Gastrocnemius medialis (tissue), 4 donors: ENCODE measurements around the gene PTPRT.

Experiments
- CTCF ChIP-seq, 5 experiments: fragments of 450-650 bp in 3 of 5; fragments of 200-600 bp in 2 of 5; sonication (generic) in 2 of 5; IDR thresholded peaks in 4 of 5; conservative IDR thresholded peaks in 1 of 5; 1 replicate in 4 of 5; 2 replicates in 1 of 5; pipeline ENCODE4 v1.5.1; 2016 to 2019; ENCODE audit warnings: antibody characterized with exemption in 5 of 5, mild to moderate bottlenecking in 3 of 5, moderate library complexity in 3 of 5
- POLR2A ChIP-seq, 2 donors: fragments of 450-650 bp; IDR thresholded peaks; one replicate each; pipeline ENCODE4 v1.6.1; 2017; ENCODE audit warnings: antibody characterized with exemption in 2 of 2, mild to moderate bottlenecking in 2 of 2, moderate library complexity in 2 of 2

DNA sequence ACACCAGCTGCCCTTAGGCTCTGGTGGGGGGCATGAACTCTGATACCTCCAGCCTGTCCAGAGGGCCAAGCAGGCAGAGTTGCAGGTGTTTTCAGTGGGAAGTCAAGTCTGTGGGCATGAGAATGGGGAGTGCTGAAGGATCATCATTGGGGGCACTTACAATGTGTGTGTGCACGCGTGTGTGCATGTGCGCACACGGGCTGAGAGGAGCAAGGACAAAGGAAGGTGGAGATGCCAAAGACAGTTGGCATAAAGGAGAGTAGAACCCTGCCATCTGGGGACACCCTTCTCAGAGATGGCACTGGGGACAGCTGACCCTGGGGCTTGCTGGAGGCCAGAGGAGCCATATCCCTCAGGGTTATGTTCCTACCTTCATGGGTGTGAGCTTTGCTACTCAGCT is 1163.1 kb downstream of the PTPRT start:
- TF ChIP-seq CTCF (IDR thresholded peaks at IDR 0.05 in 4 of 5, conservative IDR thresholded peaks at IDR 0.05 in 1 of 5) = no peak
- TF ChIP-seq POLR2A (IDR thresholded peaks at IDR 0.05) = no peak
